Measurements from ENCODE around the gene KIAA1614.

- TF ChIP-seq CTCF (IDR thresholded peaks at IDR 0.05; ENCODE audit: low read depth, low read length), result no peak
- no peak for TF ChIP-seq EZH2phosphoT487 (IDR thresholded peaks at IDR 0.05; ENCODE audit: low read depth)
Measured at GRCh38 chr1:180947499-180947885, 34.8 kb downstream of the KIAA1614 start.
